NCI-H526 treated with DMSO at 0.1 percent for 48 hours (cell line): ENCODE results near the gene IST1.
"Not testable (repeated sequence)": the region's sequence is repeated elsewhere in the genome, so short reads cannot be mapped to it uniquely, and the experiment has no call there.

ENCODE experiments used
- DNase-seq: peaks from one replicate; lab custom pipeline; 2025; lab: John Stamatoyannopoulos, UW

Gene IST1

DNA sequence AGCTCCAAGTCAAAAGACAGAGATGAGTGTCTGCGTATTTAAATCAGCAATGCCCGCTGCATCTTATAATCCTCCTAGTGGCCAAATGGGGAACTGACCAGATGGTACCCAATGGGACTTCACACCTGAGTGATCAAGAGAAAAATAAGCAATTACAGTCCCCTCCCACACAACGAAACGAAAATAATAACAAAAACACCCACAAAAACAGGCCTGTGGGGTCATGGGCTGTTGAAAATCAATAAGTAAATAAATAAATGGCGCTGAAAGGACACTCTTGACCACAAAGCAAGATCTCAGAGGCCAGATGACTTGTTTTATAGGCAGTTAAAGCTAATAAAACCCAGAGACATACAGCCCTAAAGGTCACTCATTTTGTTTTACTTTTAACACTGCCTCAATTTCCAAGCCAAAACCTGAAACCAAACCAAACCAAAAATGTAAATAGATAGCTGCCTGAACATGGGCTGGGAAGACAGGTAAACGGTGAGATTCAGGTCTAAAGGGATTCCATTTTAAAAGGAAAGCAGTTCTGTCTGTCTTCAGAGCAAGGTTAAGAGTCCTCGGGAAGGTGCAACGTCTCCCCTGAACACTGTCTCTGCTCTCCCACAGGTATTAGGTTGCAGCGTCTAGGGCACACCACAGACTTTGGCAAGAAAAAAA, 12.7 kb upstream of the IST1 start:
- peak; percentile 53 for DNase-seq

DNA sequence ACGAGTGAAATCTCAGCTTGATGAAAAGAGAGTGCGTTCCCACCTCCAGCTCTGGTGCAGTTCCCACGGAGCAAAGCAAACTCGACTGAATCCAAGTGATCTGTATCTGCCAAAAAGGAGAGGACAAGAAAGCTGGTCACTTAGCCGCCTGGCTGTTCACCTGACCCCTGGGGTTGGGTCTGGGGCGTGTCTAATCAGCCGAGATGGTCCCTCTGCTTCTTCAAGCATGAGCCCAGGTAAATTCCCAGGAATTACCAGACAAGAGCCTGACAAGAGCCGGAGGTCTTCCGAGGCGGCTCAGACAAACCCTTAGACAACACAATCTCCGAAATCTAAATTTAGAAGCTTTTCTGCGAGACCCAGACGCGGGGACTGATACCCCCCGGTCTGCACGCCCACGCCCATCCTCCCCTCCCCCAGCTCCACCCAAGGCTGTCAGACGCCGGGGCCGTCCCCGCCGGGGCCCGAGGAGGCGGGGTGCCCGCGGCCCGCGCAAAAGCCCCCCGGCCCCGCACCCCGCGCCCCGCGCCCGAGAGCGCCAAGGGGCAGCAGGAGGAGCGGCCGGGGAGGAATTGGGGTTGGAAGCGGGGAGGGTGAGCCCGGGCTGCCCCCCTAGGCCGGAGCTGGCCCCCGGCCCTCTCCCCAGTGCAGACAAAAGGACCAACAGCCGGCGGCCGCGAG, 12.0 kb upstream of the IST1 start:
- no peak for DNase-seq

DNA sequence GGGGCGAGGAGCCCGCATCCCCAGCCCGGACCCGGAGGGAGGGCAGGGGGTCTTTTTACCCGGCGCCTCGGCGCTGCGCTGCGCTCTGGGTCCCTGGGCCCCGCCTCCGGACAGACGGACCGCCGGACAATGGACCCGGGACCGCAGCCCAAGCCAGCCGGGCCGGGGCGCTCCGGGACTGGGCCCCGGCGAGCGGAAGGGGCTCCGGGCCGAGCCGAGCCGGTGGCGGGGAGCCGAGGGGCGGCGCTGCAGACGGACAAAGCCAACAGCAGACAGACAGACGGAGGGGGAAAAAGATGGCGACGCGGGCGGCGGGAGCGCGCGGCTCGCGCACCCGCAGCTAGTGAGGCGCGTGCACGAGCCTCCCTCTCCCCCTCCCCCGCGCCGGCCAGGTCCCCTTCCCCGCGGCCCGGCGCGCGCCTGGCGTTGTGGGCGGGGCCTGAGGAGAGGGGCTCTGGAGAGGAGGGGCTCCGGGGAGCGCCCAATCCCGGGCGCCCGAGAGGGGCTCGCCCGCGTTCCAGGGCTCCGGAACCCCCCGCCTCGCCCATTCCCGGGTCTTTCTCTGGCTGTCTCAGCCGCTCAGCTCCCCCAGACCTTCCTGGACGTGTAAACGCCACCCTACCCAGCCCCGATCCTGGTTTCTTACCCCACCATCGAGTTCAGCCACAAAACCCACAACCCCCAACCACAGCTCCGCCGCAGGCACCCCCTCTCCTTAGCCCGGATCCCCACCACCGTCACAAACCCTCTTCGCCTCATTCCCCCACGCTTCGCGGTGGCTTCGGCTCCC, 11.3 kb upstream of the IST1 start, which contains the start of gene ZNF821:
Gene ZNF821, minus strand, starts transcription at position 334 of the 790 bp plus-strand sequence. CDS start 4,236 bp downstream, outside the sequence.
- DNase-seq = peak; percentile 52

DNA sequence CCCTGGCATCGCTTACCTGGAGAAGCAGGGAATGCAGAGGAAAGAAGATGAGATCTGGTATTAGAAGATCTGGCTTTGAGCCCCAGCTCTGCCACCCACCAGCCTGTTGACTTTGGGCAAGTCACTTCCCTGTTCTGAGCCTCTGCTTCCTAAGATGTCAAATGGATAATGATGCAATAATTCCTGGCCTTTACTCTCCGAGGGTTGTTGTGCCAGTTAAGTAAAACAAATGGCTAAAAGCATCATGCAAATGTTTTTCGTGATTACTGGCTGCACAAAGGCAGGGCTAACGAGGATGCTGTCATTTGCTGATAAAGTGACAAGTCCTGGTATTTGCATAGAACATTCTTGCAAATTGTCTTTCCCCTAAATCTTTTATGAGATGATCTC, 10.1 kb upstream of the IST1 start:
- DNase-seq = peak; percentile 41

DNA sequence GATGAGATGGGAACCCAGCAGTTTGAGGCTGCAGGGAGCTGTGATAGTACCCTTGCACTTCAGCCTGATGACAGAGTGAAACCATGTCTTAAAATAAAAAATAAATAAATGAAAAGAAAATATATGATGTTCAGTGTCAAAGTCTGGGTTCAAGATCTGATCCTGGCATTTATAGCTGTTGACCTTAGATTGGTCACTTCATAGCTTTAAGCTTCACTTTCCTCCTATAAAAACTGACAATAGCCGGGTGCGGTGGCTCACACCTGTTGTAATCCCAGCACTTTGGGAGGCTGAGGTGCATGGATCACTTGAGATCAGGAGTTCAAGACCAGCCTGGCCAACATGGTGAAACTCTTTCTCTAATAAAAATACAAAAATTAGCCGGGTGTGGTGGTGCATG, 6.2 kb upstream of the IST1 start:
- DNase-seq = no peak

DNA sequence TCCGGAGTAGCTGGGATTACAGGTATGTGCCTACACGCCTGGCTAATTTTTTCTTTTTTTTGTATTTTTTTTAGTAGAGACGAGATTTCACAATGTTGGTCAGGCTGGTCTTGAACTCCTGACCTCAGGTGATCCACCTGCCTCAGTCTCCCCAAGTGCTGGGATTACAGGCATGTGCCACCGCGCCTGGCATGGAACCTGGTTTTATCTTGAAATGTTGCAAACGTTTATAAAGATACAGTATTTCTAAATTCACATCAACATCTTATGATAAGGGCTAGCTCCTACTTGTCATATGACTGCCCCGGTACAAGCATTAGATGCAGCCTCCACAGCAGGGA, 1.5 kb upstream of the IST1 start:
- DNase-seq = no peak

DNA sequence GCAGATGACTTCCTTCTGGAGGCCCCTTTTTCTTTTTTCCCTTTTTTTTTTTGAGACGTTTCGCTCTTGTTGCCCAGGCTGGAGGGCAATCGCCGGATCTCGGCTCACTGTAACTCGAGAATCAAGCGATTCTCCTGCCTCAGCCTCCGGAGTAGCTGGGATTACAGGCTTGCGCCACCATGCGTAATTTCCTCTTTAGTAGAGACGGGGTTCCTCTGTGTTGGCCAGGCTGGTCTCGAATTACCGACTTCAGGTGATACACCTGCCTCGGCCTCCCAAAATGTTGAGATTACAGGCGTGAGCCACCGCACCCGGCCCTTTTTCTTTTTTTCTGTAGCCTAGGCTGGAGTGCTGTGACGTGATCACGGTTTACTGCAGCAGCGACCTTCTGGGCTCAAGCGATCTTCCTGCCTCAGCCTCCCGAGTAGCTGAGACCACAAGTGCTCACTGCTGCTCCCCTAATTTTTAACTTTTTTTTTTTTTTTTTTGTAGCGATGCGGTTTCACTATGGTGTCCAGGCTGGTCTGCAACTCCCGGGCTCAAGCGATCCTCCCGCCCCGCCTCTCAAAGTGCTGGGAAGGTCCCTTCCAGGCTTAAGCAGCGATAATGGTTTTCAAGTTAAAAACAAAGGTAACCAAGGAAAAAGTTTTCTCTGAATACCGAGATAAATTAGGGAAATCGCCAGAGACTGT, 956 bp upstream of the IST1 start:
- DNase-seq = peak; percentile 13

DNA sequence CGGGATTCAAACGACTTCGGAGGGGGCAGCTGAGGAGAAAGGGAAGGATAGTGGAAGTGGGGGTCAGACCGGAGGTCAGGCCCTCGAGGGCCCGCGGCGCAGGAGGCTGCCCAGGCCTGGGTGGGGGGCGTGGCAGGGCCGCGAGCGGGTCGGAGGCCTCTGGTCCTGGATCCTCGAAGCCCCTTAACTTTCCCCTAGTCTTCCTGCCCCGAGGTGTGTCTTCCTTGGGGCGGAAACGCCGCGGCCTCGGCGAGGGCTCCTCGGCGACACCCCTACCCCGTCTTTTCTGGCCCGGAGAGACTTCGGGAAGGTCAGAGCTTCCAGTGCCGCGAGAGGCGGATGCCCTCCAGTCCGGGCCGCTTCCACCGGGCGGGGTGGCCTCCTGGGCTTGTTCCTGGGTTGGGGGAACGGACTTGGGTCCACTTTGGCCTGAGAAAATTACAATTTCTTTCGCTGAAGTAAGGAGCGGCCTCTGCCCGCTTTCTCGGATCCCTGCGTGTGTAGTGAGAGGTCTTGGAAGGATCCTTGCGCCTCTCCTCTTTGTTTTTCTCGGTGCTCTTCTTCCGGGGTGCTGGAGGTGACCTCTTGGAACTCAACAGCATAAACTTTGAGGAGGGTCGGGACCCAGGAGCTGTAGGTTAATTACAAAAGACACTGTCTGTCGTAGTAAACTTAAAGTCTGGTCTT, 491 bp downstream of the IST1 start:
- DNase-seq = no peak

DNA sequence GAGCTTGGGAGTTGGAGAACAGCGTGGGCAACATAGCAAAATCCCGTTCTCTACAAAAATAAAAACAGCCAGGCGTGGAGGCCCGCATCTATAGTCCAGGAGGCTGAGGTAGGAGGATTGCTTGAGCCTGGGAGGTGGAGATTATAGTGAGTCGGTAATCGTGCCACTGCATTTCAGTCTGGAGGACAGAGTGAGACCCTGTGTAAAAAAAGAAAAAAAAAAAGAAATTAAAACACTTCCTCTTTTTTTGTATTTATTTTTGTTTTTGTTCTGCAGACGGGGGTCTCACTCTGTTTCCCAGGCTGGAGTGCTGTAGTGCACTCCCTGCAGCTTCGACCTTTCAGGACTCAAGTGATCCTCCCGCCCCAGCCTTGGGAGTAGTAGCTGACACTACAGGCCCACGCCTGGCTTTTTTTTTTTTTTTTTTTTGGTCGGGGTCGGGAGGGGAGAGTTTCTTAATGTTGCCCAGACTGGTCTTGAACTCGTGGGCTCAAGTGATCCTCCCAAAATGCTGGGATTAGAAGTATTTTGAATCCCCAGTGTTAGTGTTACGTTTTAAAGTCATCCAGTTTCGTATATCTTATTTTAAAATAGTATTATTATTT, 1.5 kb downstream of the IST1 start:
- no peak for DNase-seq

DNA sequence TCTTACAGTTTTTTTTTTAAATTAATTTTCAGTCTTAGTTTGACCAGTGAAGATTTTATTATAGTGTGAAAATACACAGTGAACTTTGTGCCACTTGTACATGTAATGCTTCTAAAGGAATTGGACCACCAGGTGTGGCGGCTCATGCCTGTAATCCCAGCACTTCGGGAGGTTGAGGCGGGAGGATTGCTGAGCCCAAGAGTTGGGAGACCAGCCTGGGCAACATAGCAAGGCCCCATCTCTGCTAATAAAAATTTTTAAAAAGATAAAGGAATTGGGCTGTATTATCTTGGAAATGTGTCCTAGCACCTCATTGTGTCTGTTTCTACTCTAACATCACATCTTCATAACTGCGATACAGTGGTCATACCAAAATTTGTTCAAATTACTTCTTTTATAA, 3.8 kb downstream of the IST1 start:
- DNase-seq = no peak

DNA sequence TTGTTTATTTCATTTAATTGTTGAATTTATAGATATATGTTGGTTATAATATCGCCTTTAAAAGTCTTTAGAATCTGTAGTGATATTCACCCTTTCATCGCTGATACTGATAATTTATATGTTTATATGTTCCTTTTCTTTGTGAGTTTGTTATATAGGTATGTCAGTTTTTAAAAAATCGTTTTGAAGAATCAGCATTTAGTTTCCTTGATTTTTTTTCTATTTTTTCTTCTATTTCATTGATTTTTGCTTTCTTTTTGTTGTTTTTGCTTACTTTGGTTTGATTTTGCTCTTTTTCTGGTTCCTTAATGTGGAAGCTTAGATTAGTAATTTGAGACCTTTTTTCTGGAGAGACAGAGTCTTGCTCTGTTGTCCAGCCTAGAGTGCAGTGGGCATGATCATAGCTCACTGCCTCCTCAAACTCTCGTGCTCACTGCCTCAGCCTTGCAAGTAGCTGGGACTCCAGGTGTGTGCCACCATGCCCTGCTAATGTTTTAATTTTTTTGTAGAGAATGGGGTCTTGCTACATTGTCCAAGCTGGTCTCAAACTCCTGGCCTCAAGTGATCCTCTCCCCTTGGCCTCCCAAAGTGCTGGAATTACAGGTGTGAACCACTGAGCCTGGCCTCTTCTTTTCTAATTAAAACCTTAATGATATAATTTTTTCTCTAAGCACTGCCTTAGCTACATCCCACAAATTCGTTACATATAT, 7.5 kb downstream of the IST1 start:
- DNase-seq = no peak

DNA sequence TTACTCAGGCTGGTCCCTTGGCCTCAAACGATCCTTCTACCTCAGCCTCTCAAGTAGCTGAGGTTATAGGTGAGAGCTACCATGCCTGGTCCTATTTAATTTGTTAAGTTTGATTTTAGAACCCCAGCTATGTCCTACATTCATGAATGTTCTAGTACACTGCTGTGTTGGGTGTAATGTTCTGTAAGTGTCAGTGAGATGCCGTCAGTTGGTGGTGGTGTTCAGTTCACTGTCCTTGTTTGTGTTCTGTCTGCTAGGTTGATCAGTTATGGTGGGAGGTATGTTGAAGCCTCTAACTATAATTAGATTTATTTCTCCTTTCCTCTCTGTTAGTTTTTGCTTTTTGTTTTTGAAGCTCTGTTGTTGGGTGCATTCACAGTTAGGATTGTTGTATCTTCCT, 8.3 kb downstream of the IST1 start:
- DNase-seq = no peak

DNA sequence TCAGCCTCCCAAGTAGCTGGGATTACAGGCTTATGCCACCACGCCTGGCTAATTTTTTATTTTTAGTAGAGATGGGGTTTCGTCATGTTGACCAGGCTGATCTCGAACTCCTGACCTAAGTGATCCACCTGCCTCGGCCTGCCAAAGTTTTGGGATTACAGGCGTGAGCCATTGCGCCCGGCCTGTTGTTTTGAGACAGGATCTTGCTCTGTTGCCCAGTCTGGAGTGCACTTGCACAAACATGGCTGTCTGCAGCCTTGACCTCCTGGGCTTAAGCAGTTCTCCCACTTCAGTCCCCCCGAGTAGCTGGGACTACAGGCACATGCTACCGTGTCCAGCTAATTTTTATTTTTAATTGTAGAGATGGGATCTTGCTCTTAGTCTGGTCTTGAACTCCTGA, 8.9 kb downstream of the IST1 start:
- no peak for DNase-seq

DNA sequence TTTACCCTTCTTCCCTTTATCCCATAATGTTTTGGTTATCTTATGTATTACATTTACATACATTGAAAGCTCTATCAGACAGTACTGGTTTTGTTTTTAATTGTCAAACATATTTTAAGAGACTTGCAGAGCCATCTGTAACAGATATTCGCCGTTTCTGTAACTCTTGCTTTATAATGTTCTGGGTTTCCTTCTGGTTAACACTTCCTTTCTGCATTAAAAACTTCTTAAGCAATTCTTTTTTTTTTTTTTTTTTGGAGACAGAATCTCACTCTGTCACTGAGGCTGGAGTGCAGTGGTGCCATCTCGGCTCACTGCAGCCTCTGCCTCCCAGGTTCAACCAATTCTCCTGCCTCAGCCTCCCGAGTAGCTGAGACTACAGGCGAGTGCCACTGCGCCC, 10.4 kb downstream of the IST1 start:
- not testable (repeated sequence) for DNase-seq

DNA sequence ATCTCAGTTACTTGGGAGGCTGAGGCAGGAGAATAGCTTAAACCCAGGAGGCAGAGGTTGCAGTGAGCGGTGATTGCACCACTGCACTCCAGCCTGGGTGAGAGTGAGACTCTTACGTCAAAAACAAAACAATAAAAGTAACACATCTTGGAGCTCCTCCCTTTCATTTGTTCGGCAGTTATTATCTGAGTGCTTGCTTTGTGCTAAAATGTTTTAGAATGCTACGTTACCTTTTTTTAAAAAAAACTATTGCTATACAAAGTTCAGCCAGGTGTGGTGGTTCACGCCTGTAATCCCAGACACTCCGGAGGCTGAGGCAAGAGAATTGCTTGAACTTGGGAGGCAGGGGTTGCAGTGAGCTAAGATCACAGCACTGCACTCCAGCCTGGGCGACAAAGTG, 15.8 kb downstream of the IST1 start:
- DNase-seq = no peak

DNA sequence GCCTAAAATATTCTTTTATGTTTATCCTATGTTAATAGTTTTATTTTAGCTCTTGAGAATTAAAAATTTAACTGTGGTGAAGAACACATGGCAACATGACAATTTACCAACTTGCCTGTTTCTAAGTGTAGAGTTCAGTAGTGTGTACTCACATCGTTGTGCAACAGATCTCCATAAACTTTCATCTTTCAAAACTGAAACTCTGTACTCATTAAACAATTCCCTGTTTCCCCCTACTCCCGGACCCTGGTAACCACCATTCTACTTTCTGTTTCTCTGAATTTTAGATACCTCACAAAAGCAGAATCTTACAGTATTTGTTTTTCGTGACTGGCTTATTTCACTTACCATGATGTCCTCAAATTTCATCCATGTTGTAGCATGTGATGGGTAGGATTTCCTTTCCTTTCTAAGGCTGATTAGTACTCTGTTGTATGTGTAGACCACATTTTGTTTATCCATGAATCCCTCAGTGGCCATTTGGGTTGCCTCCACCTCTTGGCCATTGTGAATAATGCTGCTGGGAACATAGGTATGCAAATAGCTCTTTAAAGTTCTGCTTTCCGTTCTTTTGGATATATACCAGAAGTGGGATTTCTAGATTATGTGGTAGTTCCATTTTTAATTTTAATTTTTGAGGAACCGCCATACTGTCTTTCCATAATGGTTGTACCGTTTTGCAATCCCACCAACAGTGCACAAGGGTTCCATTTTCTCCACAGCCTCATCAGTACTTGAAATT, 17.4 kb downstream of the IST1 start:
- DNase-seq = no peak

DNA sequence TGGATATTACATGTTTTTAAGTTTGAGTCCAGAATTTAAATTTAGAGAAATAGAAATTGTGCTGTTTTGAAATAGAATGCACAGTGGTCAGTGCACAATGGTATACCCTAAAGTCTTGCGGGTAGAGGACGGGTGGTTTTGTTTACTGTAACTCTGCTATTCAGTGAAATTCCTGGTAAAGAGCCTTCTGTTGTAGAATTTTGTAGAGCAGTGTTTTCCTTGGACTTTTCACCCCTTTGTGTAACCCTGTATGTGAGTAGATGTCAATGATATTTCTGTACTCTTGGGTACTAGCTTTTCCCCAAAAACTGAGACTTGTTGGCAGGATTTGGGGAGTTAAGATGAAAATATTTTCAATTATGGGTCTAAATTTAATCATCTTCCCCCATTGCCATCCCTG, 19.5 kb downstream of the IST1 start:
- DNase-seq = no peak

DNA sequence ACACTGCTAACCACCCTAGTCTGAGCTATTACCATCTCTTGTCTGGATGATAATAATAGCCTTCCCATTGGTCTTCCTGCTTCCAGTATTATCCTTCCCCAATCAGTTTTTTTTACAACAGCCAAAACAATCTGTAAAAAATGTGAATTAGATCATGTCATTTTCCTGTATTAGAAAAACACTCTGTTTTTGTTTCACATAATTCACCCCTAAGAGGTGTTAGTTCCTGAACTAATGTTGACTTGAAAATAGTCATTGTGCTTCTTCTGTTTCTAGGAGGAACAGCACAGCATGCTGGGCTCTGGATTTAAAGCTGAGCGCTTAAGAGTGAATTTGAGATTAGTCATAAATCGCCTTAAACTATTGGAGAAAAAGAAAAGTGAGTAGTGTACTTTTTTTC, 20.0 kb downstream of the IST1 start:
- no peak for DNase-seq

DNA sequence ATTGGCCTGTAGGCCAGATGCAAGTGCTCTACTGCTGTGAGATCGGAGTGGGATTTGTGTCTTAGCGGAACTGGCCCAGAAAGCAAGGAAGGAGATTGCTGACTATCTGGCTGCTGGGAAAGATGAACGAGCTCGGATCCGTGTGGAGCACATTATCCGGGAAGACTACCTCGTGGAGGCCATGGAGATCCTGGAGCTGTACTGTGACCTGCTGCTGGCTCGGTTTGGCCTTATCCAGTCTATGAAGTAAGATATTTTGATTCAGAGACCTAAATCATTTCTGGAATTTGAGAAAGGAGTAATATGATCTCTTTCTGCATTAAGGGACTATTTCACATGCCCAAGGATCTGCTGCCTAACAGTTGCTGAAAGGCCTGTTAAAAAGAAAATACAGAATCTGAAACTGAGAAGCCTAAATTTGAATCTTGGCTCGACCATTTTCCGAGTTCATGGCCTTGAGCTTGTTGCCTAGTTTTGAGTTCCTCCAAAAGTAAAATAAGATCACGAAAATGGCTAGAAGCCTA, 21.1 kb downstream of the IST1 start:
- DNase-seq = no peak

DNA sequence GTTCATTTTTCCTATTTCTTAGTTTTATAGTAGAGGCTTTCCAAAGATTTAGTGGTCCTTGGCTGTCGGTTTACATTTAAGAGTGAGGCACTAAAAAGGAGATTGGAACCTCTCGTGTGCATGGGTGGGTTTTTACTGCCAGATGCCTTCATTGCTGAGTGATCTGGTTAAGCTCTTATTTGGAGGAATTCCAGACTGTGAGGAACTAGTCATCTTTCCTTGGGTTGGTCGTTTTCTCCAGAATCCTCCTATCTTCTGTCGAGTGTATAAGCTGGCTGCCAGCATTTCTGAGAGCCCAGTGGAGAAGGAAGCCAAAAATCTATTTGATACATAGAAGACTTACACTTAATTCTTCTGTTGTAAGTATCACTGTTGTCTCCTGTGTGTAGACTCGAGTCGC, 22.6 kb downstream of the IST1 start:
- DNase-seq = no peak
